Aorta (tissue), 5 donors: Measurements from ENCODE around the gene ARHGAP15. TPM values are rescaled to one million over a fixed set of nuclear protein-coding genes. Genes with fewer than 3 reads are reported as not detected.

ENCODE experiments used
- ATAC-seq: fragments of 200-7000 bp; cut with Tn5 transposase; one replicate; pipeline ENCODE4 v1.9.1; 2022; ENCODE audit warnings: moderate library complexity; ENCODE audit not compliant: low FRiP score
- DNase-seq, 2 donors: peaks; one replicate each; pipeline ENCODE4 v3.0.0-alpha.2; 2020
- H3K27ac ChIP-seq, 2 donors: one replicate each; pipeline ENCODE4 v1.5.1; 2013; ENCODE audit warnings: low read length in 2 of 2, mild to moderate bottlenecking in 2 of 2, moderate library complexity in 2 of 2, control low read depth in 1 of 2, inconsistent platforms in 1 of 2, low read depth in 1 of 2
- H3K27me3 ChIP-seq, 2 donors: one replicate each; pipeline ENCODE4 v1.6.1; 2013; ENCODE audit warnings: control low read depth in 1 of 2, low read length in 1 of 2, mild to moderate bottlenecking in 1 of 2, moderate library complexity in 1 of 2; ENCODE audit not compliant: insufficient read depth in 2 of 2, control insufficient read depth in 1 of 2
- H3K36me3 ChIP-seq, 2 donors: one replicate each; pipeline ENCODE4 v1.6.1; 2013; ENCODE audit warnings: control low read depth in 1 of 2, low read length in 1 of 2, mild to moderate bottlenecking in 1 of 2; ENCODE audit not compliant: insufficient read depth in 2 of 2, control insufficient read depth in 1 of 2
- H3K4me1 ChIP-seq, 2 donors: one replicate each; pipeline ENCODE4 v1.6.1; 2013; ENCODE audit warnings: low read length in 2 of 2, control low read depth in 1 of 2, mild to moderate bottlenecking in 1 of 2, moderate library complexity in 1 of 2; ENCODE audit not compliant: insufficient read depth in 2 of 2, control insufficient read depth in 1 of 2
- H3K4me3 ChIP-seq, 2 donors: one replicate each; pipeline ENCODE4 v1.5.1; 2013; ENCODE audit warnings: low read length in 2 of 2, control low read depth in 1 of 2, mild to moderate bottlenecking in 1 of 2
- H3K9me3 ChIP-seq: one replicate; pipeline ENCODE4 v1.6.1; 2013; ENCODE audit warnings: mild to moderate bottlenecking, low read length; ENCODE audit not compliant: control insufficient read depth
- WGBS, 2 donors: extraction: QIAGEN DNeasy Blood & Tissue Kit; methylation state at CpG; one replicate each; pipeline ENCODE4 v1.1.7; 2013; 5-methylcytosine and 5-hydroxymethylcytosine counted together
- intact Hi-C, 2 donors: fragments of 100-400 bp; cut with DNase I; formaldehyde crosslinking; loops; one replicate each; pipeline versions ENCODE4 v1.14.2 to v1.15.0; 2022
- polyA plus RNA-seq, 2 donors: library from polyadenylated mRNA; stranded (reverse); fragments of 200-250 nt; gene quantifications; one replicate each; pipeline ENCODE4 v1.2.3, GENCODE V29; 2013
- total RNA-seq, 2 donors: library from RNA; stranded (reverse); fragmentation: NEBNext Ultra II Directional; extraction: Animal tissue kit (Norgen Biotek cat#: 25700); gene quantifications; one replicate each; pipeline ENCODE4 v1.2.1, GENCODE V29; 2021
- donor health status: healthy with polysubstance abuse.
- donor health status: Bipolar disorder and iron deficiency.
- donor health status: DM: no; HTN: no; CAD: no.
- donor health status: DM: no; HTN: no; CAD: no.
- donor health status: DM: yes; HTN: yes; CAD: no.

ARHGAP15 gene
- total and polyA plus RNA-seq, 4 donors: 9.8 to 26.2 (median 12.8) TPM

DNA sequence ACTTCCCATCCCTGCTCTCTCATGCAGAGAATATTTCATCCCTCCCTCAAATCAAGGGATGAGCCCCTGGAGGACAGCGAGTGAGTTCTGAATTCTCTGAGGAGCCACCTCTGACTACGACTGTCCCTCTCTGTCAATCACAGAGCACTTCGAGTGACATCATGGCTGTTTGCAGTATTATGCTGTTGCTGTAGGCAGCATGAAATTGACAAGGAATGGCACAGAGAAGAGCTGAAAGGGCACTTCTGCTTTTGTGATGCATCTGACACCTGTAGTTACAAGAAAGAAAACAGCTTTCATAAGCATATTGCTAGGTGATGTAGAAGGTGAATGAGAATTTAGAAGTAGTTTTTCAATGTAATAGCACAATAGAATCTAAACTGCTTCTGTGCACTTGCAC lies 166.9 kb downstream of the ARHGAP15 start:
- H3K36me3 ChIP-seq: no peaks in the 10 kb centered on the region
- H3K27me3 ChIP-seq: no peaks in the 10 kb centered on the region
- intact Hi-C loops: no loop called here
- 78 to 83% methylated on average over 3 of the region's 3 CpGs for WGBS, 2 donors
- no peak overlapping the region for H3K4me3 ChIP-seq
- H3K4me1 ChIP-seq: no peaks in the 10 kb centered on the region
- DNase-seq: no peak
- no peak overlapping the region for H3K27ac ChIP-seq
- ATAC-seq: no peak
- no peaks in the 10 kb centered on the region for H3K9me3 ChIP-seq

DNA sequence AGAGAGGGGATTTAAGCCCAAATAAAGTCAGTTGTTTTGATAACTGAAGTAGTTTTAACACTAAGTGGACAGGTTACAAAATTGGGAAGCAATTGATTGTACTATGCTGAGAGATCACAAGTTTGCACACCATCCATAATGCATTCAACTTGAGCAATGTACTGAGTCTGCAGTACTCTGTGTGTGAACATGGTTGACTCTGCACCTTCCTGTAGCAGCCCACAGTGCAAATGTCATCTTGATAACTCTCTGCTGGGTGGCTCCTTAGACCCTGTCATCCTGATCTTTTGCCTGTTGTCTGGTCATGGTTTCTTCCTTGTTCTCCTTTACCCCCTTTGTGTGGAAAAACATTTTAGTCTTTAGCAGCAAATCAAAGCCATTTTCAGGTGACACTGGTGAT lies 168.0 kb downstream of the ARHGAP15 start:
- intact Hi-C loops: no loop called here
- ATAC-seq (no peak), DNase-seq (no peak)
- Histone ChIP-seq H3K4me3 (no peak overlapping the region), H3K36me3 (no peaks in the 10 kb centered on the region), H3K4me1 (no peaks in the 10 kb centered on the region), H3K27me3 (no peaks in the 10 kb centered on the region), H3K9me3 (no peaks in the 10 kb centered on the region), H3K27ac (no peak overlapping the region)

DNA sequence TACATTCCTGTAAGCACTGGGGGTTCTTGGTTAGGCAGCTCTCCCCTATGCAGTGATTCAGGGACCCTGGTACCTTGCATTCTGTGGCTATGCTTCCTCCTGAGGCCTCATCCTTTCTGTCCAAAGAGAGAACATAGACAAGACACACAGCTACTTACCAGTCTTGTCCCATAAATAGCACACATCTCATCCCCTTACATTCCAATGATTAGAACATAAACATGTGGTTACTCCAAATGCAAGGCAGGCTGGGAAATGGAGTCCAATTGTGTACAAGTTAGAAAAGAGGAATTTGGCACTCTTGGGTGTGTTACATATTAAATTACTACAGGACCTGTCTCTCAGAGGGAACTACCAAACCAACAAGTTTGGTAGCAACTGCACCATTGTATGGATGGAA lies 171.3 kb downstream of the ARHGAP15 start:
- ATAC-seq (no peak), DNase-seq (no peak)
- Histone ChIP-seq H3K4me3 (no peak overlapping the region), H3K4me1 (no peaks in the 10 kb centered on the region), H3K27me3 (no peaks in the 10 kb centered on the region), H3K9me3 (no peaks in the 10 kb centered on the region), H3K36me3 (no peaks in the 10 kb centered on the region), H3K27ac (no peak overlapping the region)
- intact Hi-C loops: no loop called here

- ATAC-seq: no peak
Observed at GRCh38 chr2:143311426-143311825, 182.2 kb downstream of the ARHGAP15 start.

GRCh38 chr2:143312441-143312840 lies 183.2 kb downstream of the ARHGAP15 start:
- Histone ChIP-seq H3K9me3 (no peaks in the 10 kb centered on the region), H3K27me3 (no peaks in the 10 kb centered on the region), H3K36me3 (no peaks in the 10 kb centered on the region), H3K27ac (no peak overlapping the region), H3K4me1 (no peaks in the 10 kb centered on the region), H3K4me3 (no peak overlapping the region)
- DNase-seq (no peak), ATAC-seq (no peak)
- WGBS, 2 donors: 65 to 69% methylated on average over 4 of the region's 4 CpGs
- intact Hi-C loops: no loop called here

More at GRCh38 chr2:143311426-143311825, 182.2 kb downstream of the ARHGAP15 start:
- Histone ChIP-seq H3K36me3 (no peaks in the 10 kb centered on the region), H3K4me1 (no peaks in the 10 kb centered on the region), H3K4me3 (no peak overlapping the region), H3K27ac (no peak overlapping the region), H3K9me3 (no peaks in the 10 kb centered on the region), H3K27me3 (no peaks in the 10 kb centered on the region)
- WGBS, 2 donors: 77 to 81% methylated on average over 2 of the region's 2 CpGs
- no peak for DNase-seq
- intact Hi-C loops: no loop called here

- ATAC-seq (no peak), DNase-seq (no peak)
- WGBS, 2 donors: 86 to 92% methylated on average over 2 of the region's 2 CpGs
- no peak overlapping the region for H3K27ac ChIP-seq
- intact Hi-C loops: no loop called here
- no peaks in the 10 kb centered on the region for H3K36me3 ChIP-seq
- no peak overlapping the region for H3K4me3 ChIP-seq
- no peaks in the 10 kb centered on the region for H3K4me1 ChIP-seq
- no peaks in the 10 kb centered on the region for H3K9me3 ChIP-seq
- H3K27me3 ChIP-seq: no peaks in the 10 kb centered on the region
Observed at GRCh38 chr2:143313861-143314260, 184.6 kb downstream of the ARHGAP15 start.

GRCh38 chr2:143321994-143322393 lies 192.8 kb downstream of the ARHGAP15 start:
- Histone ChIP-seq H3K36me3 (no peaks in the 10 kb centered on the region), H3K27ac (no peak overlapping the region), H3K27me3 (no peaks in the 10 kb centered on the region), H3K9me3 (no peaks in the 10 kb centered on the region), H3K4me3 (no peak overlapping the region), H3K4me1 (no peaks in the 10 kb centered on the region)
- no peak for DNase-seq
- ATAC-seq: no peak
- WGBS, 2 donors: 82 to 83% methylated on average over 3 of the region's 3 CpGs
- intact Hi-C loops: no loop called here

- H3K9me3 ChIP-seq: no peaks in the 10 kb centered on the region
- ATAC-seq: no peak
- H3K27me3 ChIP-seq: no peaks in the 10 kb centered on the region
- WGBS, 2 donors: 90 to 93% methylated on average over 2 of the region's 2 CpGs
- H3K27ac ChIP-seq: no peak overlapping the region
- H3K4me3 ChIP-seq: no peak overlapping the region
- no peaks in the 10 kb centered on the region for H3K4me1 ChIP-seq
- intact Hi-C loops: no loop called here
- DNase-seq: no peak
- H3K36me3 ChIP-seq: no peaks in the 10 kb centered on the region
Observed at GRCh38 chr2:143329288-143329687, 200.1 kb downstream of the ARHGAP15 start.

GRCh38 chr2:143333168-143333791 lies 204.1 kb downstream of the ARHGAP15 start:
- 76 to 82% methylated on average over 9 of the region's 9 CpGs for WGBS, 2 donors
- no peak overlapping the region for H3K27ac ChIP-seq
- no peaks in the 10 kb centered on the region for H3K27me3 ChIP-seq
- no peaks in the 10 kb centered on the region for H3K9me3 ChIP-seq
- no peaks in the 10 kb centered on the region for H3K36me3 ChIP-seq
- DNase-seq (no peak), ATAC-seq (no peak)
- intact Hi-C loops: no loop called here
- no peaks in the 10 kb centered on the region for H3K4me1 ChIP-seq
- H3K4me3 ChIP-seq: no peak overlapping the region
